OCI-M2 (cell line): ENCODE data around the gene ZDHHC15.
"Not testable (repeated sequence)": the region's sequence is repeated elsewhere in the genome, so short reads cannot be mapped to it uniquely, and the experiment has no call there.

ENCODE experiments used
- DNase-seq: peaks from one replicate; lab custom pipeline; 2025; ENCODE audit not compliant: unreplicated experiment; lab: John Stamatoyannopoulos, UW

The ZDHHC15 gene, protein sequence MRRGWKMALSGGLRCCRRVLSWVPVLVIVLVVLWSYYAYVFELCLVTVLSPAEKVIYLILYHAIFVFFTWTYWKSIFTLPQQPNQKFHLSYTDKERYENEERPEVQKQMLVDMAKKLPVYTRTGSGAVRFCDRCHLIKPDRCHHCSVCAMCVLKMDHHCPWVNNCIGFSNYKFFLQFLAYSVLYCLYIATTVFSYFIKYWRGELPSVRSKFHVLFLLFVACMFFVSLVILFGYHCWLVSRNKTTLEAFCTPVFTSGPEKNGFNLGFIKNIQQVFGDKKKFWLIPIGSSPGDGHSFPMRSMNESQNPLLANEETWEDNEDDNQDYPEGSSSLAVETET

DNA sequence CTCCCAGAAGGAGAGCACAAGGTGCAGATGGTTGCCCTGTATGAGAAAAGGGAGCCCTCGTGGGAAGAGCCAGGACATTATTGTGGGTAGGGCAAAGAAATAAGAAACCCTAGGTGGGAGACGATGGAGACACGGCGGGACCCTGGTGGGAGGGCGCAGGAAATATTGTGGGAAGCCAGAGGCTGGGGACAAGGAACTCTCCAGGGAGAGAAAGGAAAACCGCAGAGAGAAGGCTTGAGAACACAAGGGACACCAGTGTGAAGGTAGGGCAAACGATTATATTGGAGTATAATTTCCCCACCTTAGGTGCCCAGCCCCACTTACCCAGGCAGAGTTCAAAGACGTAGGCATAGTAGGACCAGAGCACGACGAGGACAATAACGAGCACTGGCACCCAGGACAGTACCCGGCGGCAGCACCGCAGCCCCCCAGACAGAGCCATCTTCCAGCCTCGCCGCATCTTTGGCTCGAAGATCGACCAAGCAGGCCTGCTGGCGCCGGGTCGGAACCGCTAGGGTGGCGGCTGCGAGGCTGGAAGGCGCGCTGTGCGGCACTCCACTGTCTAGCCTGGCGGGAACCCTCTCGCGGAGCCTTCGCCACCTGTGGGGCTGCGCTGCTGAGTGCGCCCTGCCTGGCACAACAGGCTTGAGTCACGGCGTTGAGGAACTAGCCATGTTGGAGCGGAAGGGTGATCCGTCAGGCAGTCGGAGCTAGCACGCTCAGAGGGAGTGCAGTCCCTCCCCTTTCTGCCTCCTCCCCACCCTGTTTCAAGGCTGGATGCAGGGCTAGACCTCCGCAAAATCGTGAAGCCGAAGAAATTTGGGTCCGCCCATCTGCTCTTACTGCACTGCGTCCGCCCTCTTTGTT, at the start of gene ZDHHC15:
Gene ZDHHC15 (minus strand): TSS at position 473 of the 867 bp plus-strand sequence. CDS start 13 bp downstream, at position 460.
- DNase-seq, result no peak

DNA sequence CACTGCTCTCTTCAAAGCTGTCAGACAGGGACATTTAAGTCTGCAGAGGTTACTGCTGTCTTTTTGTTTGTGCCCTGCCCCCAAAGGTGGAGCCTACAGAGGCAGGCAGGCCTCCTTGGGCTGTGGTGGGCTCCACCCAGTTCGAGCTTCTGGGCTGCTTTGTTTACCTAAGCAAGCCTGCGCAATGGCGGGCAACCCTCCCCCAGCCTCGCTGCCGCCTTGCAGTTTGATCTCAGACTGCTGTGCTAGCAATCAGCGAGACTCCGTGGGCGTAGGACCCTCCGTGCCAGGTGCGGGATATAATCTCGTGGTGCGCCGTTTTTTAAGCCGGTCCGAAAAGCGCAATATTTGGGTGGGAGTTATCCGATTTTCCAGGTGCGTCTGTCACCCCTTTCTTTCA, 37.7 kb upstream of the ZDHHC15 start:
- DNase-seq, result not testable (repeated sequence)

DNA sequence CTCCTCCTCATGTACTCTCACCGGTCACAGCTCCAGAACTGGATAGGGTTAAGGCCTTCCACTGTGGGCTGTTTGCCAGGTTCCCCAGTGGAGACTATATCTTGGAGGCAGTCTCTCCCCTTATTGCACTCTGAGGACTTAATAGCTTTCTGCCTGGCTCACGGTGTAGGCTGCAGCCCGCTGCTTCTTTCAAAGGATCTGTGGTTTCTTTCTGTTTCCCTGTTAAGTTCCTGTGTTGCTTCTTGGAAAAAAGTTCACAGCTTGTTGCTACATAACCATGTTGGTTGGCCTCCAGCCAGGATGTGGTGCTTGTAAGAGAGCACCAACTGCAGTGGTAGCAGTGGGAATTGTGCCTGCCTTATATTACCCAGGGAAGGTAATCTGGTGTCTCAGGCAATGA, 24.9 kb upstream of the ZDHHC15 start:
- no peak for DNase-seq

DNA sequence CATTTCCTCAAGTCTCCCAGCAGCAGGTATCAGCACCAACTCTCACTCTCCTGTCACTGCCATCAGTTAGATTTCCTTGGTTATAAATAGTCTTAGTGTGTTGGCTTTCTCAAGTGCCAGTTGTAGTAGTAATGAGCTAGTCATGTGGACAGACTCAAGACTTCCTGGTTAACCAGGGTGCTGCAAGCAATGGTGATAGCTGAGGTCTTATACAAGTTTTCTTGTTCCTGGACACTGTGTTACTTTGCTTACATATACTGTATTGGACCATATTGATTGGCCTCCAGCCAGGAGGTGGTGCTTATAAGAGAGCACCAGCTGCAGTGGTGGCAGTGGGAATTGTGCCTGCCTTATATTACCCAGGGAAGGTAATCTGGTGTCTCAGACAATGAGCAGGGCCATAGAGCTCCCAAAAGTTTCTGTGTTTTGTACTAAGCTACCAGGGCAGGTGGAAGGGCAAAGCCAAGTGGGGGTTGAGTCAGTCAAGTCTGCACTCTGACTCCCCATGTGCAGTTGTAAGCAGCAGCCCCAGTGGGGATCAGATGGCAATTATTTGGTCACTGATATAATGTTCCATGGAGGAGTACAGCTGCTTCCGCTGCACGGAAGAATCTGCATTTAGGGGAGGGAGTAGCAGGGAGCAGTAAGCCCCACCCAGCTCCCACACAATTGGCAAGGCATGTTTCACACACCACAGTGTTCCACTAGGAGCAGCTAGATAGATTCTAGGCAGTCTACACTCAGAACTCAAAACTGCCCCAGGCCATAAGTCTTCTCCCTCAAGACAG, 24.1 kb upstream of the ZDHHC15 start:
- DNase-seq, result no peak

DNA sequence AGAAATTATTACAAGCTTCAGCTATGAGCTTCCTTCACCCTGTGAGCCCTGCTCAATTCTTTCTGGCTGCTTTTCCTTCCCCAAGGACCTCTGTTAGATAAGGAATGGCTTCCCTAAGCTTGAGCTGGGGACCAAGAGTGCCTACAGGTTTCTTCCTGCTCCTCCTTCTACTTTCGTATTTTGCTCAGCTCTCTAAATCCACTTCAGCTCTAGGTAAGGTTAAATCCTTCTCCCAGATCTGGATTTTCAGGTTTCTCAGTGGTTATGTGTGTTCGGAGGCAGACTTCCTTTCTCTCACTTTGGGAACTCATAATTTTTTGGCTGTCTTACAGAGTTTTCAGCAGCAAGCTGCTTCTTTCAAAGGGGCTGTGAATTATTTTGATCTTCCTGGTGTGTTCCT, 21.9 kb upstream of the ZDHHC15 start:
- DNase-seq, result no peak

DNA sequence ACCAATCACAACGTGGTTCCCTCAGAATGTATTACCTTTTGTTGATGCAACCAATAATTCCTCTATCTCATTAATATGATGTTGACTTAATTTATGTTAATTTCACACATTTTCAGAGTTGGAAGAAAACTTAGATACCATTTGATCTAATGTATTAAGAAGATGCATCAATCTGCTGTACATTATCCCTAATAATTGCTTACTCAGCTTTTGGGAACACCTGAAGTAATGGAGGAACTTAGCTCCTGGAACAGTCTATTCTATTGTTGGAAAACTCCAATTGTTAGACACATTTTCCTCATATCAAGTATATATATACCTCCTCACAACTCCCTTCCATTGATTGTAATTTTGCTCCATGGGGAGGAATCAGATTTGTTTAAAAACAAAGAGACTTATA, 38.9 kb downstream of the ZDHHC15 start:
- no peak for DNase-seq

DNA sequence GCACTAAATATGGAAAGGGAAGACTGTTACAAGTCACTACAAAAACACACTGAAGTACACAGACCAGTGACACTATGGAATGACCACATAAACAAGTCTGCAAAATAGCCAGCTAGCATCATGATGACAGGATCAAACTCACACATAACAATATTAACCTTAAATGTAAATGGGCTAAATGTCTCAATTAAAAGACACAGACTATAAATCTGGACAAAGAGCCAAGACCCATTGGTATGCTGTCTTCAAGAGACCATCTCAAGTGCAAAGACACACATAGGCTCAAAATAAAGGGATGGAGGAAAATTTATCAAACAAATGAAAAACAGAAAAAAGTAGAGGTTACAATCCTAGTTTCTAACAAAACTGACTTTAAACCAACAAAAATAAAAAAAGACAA, 61.1 kb downstream of the ZDHHC15 start:
- DNase-seq, result not testable (repeated sequence)

DNA sequence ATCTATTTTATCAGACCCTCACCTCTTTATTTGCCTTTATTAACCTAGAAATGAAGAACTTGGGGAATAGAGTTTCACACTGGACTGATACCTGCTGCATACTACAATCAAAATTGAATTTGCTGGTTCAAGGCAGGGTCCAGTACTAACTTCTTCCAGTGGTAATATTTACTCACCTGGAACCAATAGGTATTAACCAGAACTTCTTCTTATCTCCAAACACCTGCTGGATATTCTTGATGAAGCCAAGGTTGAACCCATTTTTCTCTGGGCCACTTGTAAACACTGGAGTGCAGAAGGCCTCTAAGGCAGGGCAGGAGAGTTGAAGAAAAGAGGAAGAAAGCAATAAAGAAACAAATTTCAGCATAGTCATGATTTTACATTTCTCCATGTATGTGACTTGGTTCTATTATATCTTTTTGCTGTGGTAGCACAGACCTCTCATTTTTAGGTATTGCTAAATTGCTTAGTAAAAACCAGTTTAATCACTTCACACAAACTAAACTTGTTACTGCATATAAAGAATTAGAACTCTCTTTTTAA, 101.1 kb downstream of the ZDHHC15 start:
- no peak for DNase-seq

DNA sequence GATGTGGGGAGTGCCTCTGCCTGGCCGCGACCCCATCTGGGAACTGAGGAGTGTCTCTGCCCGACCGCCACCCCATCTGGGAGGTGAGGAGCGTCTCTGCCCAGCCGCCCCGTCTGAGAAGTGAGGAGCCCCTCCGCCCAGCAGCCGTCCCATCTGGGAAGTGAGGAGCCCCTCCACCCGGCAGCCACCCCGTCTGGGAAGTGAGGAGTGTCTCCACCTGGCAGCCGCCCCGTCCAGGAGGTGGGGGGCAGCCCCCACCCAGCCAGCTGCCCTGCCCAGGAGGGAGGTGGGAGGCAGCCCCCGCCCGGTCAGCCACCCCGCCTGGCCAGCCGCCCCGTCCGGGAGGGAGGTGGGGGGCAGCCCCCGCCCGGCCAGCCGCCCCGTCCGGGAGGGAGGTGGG, 115.7 kb downstream of the ZDHHC15 start:
- not testable (repeated sequence) for DNase-seq

DNA sequence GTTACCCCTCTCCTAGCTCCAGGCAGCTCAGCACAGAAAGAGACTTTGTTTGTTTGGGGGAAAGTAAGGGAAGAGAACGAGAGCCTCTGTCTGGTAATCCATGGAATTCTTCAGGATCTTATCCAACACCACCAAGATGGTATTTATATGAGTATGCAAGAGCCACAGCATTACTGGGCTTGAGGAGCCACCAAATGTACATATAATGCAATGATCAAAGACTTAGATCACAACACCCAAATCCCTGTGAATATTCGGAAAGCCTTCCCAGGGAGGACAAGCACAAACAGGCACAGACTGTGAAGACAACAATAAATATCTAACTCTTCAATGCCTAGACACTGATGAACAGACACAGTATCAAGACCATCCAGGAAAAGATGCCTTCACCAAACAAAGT, 132.4 kb downstream of the ZDHHC15 start:
- DNase-seq, result no peak

DNA sequence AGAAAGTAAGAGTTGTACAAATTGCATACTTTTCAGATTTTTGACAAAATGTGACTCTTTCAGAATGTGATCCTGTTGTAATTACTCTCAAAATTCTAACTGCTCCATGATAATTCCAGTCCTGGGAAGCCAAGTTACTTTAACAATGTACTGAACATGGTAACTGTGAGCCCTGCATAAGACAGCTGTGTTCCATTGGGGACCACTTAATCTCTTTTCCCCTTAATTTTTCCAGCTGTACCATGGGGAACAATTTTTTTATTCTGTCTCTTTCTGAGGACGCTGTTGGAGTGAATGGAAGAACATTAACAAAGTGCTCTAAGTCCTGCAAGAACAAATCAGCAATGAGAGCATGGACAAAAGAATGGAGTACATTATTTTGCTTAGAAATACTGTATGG, 153.1 kb downstream of the ZDHHC15 start:
- DNase-seq, result no peak

DNA sequence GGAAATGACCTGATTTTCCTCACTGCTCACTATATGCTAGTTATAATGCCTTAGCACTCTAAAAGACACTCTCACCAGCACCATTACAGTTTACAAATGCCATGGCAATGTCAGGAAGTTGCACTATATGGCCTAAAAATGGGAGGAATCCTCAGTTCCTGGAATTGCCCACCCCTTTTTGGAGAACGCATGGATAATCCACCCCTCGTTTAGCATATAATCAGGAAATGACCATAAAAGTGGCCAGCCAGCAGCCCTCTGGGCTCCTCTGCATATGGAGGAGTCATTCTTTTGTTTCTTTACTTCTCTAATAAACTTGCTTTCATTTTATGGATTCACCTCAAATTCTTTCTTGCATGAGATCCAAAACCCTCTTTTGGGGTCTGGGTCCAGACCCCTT, 156.0 kb downstream of the ZDHHC15 start:
- DNase-seq, result no peak

DNA sequence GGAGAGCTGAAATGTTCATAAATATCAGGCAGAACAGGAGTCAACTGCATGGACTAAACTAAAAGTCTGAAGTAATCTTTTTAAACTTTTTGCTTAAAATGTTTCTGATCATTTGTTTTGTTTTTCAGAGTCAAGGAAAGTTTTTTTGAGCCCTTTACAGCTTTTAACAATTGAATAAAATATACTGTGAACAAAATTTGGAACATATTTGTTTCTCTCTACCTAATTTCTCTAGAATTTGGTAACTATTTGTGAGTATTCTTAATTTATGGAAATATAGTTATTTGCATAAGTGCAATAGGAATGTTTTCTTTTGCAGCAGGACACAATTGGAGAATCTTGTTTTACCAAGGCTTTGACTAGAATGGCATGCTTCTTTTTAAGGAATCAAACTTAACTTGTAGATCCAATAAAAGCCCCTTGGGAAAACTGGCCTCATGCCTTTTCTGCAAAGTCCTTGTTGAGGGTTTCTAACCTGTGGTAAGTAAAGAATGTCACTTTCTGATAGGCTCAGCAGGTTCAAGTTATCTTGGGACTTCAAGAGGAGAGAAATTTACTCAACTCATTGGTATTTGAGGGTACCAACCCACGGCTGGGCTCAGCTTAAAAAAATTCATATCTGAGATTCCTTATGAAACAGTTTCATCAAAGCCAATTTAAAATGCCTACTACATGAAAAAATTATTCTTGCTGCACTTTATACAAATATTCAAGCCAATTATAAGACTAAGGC, 157.4 kb downstream of the ZDHHC15 start:
- no peak for DNase-seq

DNA sequence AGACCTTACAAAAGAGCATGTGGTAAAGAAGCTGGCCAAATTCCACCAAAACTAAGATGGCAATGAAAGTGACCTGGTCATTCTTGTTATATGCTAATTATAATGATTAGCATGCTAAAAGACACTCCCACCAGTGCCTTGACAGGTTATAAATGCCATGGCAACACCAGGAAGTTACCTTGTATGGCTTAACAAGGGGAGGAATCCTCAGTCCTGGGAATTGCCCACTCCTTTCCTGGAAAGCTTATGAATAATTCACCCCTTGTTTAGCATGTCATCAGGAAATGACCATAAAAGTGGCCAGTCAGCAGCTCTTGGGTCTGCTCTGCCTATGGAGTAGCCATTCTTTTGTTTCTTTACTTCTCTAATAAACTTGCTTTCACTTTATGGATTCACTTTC, 161.0 kb downstream of the ZDHHC15 start:
- no peak for DNase-seq

DNA sequence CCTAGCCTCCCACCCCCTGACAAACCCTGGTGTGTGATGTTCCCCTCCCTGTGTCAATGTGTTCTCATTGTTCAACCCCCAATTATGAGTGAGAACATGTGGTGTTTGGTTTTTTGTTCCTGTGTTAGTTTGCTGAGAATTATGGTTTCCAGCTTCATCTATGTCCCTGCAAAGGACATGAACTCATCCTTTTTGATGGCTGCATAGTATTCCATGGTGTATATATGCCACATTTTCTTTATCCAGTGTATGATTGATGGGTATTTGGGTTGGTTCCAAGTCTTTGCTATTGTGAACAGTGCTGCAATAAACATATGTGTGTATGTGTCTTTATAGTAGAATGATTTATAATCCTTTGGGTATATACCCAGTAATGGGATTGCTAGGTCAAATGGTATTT, 174.2 kb downstream of the ZDHHC15 start:
- DNase-seq, result not testable (repeated sequence)

DNA sequence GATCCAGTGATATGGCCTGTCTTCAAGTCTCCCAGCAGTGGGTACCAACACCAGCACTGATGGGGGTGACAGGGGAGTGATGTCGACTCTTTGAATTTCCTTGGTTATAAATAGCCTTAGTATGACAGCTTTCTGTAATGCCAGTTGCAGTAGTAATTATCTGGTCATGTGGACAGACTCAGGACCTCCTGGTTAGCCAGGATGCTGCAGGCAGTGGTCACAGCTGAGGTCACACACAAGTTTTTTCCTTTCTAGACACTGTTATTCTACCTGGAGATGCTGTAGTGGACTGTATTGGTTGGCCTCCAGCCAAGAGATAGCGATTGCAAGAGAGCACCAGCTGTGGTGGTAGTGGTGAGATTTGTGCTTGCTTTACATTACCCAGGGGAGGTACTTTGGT, 185.3 kb downstream of the ZDHHC15 start:
- no peak for DNase-seq

DNA sequence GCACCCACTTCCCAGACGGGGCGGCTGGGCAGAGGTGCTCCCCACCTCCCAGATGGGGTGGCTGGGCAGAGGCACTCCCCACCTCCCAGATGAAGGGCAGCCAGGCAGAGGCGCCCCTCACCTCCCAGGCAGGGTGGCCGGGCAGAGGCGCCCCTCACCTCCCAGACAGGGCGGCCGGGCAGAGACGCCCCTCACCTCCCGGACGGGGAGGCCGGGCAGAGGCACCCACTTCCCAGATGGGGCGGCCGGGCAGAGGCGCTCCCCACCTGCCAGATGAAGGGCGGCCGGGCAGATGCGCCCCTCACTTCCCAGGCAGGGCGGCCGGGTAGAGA, 187.7 kb downstream of the ZDHHC15 start:
- no peak for DNase-seq

DNA sequence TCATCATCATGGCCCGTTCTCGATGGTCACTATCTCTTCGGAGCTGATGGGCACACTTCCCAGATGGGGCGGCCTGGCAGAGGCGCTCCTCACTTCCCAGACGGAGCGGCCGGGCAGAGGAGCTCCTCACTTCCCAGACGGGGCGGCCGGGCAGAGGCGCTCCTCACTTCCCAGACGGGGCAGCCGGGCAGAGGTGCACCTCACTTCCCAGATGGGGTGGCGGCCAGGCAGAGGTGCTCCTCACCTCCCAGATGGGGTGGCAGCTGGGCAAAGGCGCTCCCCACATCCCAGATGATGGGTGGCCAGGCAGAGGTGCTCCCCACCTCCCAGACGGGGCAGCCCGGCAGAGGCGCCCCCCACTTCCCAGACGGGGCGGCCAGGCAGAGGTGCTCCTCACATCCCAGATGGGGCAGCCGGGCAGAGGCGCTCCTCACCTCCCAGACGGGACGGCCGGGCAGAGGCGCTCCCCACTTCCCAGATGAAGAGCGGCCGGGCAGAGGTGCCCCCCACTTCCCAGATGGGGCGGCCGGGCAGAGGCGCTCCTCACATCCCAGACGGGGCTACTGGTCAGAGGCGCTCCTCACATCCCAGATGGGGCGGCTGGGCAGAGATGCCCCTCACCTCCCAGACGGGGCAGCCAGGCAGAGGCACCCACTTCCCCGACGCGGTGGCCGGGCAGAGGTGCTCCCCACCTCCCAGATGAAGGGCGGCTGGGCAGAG, 188.3 kb downstream of the ZDHHC15 start:
- DNase-seq, result not testable (repeated sequence)

DNA sequence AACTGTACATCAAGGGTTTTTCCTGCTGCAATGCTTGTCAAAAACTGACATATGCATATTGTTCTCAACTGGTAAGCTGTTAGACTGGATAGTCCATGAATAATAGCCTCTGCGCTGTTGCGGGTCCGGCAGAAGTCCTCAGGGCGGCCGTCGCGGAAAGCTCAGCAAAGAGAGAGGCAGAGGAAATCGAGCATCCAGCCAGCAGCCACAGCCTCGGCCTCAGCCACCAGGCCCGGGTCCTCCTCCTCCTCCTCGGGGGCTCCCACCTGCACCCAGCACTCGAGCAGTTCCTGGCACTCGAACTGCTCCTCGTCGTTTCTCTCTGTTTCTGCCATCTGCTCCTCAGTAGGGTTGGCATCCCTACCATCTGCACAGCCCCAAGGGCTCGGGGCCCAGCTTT, 195.2 kb downstream of the ZDHHC15 start:
- no peak for DNase-seq
